Activated CD4-positive, alpha-beta T cell treated with anti-CD3 and anti-CD28 coated beads, Interleukin-2, amount 50 U/mL, for 48 hours (primary cell): ENCODE data around the gene SMCP.
A peak's percentile ranks its signal among the peaks of the same experiment; 100 is the strongest.

Experiments used
- DNase-seq, 2 experiments: peaks; one replicate each; pipeline ENCODE4 v3.0.0-alpha.2; 2020

SMCP gene, protein sequence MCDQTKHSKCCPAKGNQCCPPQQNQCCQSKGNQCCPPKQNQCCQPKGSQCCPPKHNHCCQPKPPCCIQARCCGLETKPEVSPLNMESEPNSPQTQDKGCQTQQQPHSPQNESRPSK

DNA sequence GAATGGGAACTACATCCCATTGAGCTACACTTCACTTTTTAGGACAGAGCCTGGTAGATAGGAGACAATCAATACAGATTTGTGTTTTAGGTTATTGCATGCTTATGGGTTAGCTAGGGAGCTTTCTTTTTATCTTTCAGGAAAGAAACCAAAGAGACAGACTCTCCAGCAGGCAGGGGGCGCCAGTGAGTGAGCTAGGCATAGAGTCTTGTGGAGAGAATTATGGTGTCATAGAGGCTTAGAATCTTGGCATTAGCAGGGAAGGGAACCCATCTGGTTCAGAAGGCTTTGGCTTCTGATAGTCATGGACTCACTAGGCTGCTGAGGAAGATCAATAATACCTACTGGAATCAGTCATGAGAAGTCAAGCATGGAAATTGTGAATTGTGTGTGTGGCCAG is at the start of gene SMCP:
TSS of gene SMCP (plus strand) at position 281 of the 400 bp plus-strand sequence. CDS start 6,101 bp downstream, outside the sequence.
- DNase-seq, result peak; percentile 50 to 55

DNA sequence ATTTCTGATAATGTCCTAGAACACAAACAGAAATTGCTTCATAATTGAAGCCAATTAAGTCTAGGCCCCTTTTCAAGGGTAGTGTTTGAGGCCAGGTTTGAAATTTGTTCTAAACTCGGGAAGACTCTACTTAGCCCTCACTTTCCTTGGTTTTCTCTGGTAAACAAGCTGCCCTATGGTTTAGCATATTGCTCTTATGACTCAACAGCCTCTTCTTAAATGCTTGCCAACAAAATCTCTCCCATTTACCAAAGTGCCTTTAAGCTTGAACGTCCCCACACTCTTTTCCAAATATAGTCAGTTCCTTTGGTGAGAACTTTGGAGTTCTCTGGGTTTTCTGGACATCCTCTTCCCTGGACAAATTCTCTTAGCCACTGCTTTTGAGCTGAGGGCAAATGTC is 41.3 kb upstream of the SMCP start:
- no peak for DNase-seq

DNA sequence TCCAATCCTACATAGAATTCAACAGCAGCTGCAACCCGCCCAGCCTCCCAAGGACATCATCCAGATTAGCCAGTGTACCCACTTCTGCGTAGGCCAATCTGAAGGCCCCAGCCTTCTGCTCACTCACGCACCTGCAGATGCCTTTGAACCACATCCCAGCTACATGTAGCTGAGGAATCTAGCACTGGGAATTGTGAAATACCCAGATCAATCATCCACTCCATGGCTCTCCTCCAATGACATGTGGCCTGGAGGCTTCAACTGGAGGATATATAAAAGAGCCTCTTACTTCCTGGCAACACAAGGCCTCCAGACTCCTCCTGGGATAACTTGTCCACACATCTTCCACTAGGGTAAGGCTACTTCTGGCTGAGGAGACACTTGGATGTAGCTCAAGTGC is 35.6 kb upstream of the SMCP start, which contains the start of gene LCE6A:
TSS of gene LCE6A (plus strand) at position 301 of the 400 bp plus-strand sequence. CDS start 665 bp downstream, outside the sequence.
- DNase-seq, result no peak

DNA sequence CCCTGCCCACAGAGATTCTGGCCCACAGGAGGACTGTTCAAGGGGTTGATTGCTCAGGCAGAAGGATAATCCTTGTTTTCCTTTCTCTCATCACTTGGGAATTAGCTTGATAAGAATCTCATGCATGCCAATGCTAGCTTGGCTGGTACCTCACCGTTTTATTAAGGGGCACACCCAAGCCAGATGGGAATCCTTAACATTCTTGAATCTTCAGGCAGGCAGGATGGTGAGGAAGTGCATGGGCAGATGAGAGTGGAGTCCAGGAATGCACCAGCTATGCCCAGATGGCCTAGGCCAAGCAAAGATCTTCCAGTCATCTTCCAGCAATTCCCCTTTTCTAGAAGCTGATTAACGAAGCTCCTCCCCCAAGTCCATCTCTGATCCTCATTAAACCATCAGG is 22.5 kb upstream of the SMCP start:
- no peak for DNase-seq

DNA sequence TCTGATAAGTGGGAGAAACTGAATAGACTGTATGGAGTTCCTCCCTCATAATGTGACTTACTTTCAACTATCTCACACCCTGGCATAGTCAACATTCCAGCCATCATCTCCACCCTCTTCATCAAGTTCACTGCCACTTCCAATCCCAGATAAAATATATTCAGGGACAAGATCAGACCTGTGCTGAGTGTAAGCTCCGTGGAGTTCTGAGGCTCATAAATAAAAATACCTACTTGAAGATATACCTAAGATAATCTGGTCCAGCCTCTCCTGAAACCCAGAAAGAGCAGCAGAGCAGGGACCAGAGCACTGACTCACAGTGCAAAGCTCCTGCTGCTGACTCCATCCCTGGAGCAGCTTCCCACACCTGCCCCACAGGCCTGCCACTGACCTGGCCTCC is 20.1 kb upstream of the SMCP start:
- no peak for DNase-seq

DNA sequence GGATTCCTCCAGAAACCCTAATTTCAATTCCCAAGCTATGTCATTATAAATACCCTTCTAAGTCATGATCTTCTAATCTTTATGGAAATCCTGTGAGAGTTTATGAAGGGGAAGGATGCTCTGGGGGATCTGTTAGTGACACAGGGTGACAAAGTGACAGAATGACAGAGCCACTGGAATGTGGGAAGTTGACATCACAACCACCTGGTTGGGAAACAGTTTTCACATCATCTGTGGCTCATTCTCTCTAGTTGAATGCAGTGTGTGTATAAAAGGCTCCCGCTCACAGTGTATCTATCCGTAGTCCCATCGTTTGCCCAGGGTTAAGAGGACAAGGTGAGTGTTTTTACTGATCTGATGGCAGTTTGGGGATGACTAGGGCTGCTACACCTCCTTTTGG is 18.4 kb upstream of the SMCP start, which contains the start of gene LCE7A:
TSS of gene LCE7A (plus strand) at position 301 of the 400 bp plus-strand sequence. CDS start 702 bp downstream, outside the sequence.
- no peak for DNase-seq

DNA sequence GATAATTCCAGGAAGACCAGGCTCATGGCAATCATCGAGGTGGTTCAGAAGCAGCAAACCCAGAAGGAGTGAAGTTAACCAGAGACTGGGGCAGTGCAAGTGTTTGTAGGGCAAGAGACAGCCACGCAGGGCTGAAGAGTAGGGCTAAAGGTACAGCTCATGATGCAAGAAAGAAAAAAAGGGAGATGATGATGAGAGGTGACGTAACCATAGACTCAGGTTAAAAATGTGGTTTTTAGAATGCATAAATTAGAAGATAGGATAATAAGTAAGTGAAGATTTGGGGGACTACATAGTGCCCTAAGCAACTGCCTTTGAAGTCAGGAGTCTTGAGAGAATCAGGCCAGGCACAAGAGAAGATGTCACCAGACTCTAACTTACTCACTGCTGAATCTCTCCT is 18.0 kb upstream of the SMCP start:
- DNase-seq, result no peak

DNA sequence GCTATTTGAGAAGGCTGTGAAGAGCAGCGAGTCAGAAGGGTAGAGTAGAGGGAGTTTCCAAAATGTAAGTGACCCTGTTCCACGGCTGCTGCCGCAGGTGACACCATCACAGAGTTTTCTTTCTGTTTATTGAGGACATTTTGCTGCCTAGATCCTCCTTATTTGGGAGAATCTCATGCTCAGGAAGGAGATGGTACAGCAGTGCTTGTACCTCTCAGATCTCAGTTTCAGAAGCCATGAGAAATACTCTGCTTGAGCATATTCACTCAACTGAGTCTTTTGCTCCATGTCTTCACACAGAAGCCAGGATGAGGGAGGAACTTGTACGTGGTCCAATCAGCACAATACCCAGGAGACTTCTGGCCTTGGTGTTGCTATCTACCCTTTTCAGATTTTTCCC is 16.7 kb upstream of the SMCP start:
- DNase-seq, result no peak

DNA sequence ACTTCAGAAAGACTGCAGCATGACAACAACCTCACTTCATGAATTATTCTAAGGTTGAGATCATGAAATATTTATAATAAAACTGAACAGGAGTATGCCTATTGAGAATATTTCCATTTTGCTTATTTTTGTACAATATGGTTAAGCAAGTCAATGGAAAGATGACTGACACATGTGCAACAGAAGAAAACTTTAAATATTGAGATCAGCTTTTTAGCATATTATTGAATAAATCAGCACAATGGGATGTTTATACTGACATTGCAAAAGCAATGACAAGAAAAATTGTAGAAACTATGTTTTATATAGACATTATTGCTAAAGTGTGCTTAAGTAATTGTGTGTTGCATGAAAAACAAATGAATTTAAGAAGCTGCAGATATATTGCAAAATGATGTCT is 13.7 kb upstream of the SMCP start:
- DNase-seq, result no peak

DNA sequence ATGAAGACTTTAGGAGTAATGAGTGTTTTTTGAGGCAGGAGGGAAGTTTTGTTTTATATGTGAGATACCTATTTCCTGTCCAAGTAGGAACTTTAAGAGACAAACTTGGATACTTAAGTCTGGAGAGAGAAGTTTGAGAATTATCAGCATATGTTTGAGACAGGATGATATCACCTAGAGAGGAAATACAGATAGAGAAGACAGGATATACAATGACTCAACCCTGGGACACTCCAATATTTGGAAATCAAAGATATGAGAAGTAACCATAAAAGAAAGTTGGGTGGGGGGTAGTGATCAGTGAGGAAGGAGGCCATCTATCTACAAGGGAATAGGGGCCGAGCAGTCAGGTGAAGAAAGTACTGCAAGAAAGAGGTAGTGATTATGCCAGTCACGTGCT is 11.8 kb upstream of the SMCP start:
- no peak for DNase-seq

DNA sequence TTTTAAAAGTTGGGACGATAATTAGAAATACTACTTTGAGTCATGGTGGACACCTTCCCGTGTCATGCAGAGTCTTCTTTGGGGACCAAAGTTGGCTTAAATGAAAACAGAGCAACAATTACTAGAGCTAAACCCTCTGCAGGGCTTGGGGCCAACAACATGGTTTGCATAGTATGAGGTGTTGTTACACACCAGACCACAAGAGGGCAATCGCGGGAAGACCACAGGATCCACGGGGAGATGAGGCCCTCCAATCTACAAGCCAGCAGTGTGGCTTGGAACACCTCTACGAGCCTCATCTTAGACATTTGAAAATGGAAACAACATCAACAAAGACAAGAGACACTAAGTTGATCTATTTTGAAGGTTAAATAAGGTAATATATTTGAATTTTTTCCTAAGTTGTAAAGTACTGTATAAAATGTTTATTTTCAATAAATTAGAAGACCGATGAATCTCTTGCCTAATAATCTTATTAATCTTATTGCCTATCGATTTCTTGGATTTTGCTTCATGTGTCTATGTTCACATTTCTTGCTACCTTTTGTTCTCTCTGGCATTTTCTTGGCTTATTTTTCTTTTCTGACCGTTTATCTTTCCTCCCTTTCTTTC is 8.2 kb upstream of the SMCP start:
- peak; percentile 62 to 71 for DNase-seq

DNA sequence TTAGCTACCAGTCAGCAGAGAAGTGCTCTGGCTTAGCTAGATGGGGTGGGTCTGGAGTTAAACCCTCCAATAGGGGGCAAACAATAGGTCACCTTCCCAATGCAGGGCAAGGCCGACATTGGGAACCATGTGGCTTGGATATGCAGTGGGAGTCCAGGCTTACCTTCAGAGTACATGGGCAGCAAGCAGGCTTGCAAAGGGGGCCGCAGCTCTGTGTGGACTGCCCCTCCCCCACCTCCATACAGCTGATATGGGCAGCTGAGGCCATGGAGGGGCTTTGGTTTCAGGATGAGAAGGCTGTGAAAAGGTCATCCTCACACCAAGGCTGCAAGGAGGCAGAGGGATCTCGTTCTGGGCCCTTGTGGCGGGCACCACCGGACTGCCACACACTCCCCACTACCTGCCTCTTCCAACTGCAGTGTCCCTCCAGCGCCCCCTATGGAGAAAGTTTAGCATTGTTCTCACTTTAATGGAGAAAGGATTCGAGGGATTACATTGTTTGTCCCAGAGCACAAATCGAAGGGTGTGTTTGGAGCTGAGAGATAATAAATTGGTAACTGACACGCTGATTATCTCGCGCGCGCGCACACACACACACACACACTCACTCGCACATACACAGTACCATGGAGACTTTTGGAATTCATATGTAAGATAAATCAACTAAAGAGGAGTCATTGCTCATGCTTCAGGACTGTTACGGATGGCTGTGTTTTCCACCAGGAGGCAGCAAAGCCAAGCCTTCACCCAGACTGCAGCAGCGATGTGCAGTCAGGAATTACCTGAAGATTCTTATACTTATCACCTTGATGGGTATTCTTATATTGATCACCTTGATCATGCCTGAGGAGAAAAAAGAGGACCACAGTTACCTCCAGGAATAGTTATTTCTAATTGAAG is 7.0 kb upstream of the SMCP start:
- no peak for DNase-seq

DNA sequence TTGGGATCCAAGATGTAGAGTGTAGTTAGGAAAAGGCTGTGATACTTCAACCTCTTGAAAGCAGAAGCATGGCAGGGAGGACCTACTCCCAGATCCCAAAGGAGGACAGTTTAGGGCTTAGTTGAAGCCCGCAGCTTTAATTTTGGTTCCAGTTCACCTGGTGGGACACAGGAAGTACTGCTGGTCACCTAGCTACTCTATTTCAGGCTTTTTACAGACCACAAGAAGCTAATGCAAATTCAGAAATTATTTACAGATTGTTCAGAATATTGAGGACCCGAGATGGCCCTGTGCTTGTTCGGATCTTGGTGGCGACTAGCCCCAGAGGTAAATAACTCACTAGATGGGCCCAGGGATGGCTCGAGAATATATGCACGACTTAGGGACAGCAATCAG is 6.4 kb upstream of the SMCP start:
- DNase-seq, result no peak

DNA sequence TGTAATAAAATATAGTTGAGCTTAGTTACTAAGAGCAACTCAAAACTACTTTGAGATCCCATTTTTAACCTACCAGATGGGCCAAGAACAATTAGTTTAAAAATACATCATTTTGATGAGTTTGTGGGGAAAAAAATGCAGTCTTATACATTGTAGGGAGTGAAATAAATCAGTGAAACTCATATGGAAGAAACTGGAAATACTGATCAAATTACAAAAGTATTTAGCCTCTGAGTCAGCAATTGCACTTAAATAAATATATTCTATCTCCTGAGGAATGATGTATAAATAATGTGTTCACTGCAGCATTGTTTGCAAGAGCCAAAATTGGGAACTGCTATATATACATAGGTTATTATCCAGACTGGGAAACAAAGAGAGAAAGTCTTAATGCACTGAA is 4.6 kb upstream of the SMCP start:
- DNase-seq, result no peak

DNA sequence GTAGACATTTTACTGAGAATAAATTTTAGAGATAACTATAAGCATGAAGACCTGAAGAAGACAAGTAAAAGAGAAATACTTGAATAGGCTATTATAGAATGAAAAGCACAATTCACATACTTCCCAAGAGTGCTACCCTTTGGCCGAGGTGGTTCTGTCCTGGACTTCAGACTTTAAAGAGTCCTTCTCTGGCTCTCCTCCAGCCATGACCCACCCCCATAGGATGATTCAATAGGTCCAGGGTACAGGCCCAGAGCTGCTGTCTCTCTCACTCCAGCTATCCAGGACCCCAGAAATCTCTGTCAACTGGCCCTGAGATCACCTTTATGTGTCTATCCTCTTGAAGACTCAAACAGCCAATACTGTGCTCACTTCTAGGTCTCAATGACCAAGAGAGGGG is 1.3 kb upstream of the SMCP start:
- DNase-seq, result no peak

DNA sequence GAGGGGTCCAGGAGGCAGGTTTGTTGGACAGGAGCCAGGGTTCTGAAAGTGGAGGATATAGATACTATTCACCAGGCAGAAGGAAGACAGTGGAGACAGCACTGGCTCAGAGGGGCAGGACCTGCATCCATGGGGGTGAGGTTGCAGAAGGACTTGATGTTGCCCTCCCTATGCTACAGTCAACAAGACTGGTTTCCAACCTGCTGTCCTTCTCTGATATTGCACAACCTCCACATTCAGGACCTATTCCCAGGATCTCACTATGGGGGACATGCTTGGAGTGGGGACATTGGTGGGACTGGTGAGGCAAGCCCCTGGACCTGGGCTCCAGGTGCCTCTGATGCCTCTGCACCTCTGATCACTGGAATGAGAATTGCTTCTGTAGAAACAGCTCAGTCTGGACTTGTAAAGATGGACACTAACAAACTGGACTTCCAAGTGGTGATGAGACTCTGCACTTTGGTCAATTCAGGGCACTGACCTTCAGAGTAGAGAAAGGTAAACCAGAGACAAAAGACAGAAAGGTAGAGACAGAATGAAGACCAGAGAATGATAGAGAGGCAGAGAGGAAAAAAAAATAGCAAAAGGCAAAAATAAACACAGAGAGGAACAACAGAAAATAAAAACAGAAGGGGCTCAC is 1.6 kb downstream of the SMCP start:
- DNase-seq, result no peak

DNA sequence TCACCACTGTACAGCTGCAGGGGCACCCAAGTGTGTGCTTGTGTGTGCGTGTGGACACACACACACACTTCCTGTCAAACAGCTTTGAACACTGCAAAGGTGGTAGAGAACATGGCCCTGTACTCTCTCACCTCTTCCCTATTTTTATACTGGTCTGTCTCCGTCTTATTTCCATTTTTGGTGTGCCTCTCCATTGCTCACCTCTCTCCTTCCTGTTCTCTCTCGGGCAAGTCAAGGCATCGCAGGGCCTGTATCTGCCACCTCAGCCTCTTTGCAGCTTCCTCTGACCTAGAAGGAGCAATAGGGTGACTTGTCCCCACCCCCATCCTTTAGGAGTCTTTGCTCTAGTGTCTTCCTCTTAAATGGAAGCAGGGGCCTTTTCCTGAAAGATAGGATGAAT is 2.2 kb downstream of the SMCP start:
- DNase-seq, result no peak

DNA sequence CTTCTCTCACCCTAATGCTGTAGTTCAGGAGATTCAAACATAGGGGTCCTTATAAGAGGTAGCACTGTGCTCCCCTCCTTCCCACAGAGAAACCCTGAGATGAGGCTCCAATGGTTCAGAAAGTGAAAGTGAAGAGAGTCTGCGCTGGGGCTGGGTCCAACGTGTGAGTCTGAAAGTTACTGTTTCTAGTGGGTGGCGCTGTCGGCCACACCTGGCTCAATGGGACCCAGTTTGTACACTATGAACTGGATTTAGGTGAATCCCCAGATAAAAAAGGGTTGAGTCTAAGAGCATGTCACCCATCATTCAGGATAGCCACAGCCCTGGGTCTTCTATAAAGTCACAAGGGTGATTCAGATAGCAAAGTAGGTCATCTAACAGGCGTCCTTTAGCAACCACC is 2.8 kb downstream of the SMCP start:
- DNase-seq, result no peak

DNA sequence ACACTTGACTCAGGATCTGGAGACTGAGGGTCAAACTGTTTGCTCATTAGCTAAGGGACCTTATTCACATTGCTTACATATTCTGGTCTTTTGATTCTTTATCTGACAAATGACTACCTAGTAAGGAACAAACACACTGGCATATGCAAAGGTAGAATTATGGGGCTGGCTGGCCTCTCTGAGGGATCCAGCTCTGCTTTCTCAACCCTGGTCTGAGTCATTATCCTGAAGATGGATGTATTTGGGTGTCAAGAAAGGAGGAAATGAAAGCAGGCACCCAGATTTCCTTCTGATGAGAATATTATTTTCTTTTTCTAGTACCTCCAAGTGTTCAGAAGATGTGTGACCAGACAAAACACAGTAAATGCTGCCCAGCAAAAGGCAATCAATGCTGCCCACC is 6.0 kb downstream of the SMCP start:
- no peak for DNase-seq

DNA sequence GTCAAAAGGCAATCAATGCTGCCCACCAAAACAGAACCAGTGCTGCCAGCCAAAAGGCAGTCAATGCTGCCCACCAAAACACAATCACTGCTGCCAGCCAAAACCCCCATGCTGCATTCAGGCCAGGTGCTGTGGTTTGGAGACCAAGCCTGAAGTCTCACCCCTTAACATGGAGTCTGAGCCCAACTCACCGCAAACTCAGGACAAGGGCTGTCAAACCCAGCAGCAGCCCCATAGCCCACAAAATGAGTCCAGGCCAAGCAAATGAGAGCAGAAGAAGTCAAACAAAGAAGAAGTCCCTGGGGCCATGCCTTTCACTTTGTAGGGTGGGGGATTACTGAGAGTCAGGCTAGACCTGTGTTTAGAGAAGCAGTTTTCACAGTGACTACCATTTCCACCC is 6.4 kb downstream of the SMCP start:
- DNase-seq, result no peak

DNA sequence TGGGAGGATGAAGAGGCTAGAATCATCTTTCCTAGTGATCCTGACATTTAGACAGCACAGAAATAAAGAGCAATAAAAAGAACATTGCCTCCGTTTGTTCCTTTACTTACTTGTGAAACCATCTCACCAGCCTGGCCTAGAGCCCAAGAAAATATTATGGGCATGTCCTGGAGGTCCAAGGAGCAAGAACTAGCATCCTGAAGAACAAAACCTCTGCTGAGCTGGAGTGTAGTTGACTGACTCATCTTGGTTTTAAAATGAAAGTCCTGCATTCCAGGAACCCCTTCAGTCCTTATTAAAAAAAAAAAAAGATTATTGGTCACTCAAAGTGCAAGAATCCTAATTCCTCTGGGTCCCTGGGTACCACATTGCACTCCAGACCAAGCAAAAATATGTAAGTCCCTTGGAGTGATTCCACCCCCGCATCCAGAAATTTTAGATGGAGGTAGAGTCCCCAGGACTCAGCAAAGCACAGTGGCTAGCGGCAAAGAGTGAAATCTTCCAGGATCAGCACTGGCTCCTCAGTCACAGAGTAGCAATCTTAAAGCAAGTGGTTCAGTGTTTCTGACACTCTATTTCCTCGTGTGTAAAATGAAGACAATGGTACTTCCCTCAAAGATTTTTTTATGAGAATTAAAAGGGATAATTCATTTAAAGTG is 7.0 kb downstream of the SMCP start:
- no peak for DNase-seq

DNA sequence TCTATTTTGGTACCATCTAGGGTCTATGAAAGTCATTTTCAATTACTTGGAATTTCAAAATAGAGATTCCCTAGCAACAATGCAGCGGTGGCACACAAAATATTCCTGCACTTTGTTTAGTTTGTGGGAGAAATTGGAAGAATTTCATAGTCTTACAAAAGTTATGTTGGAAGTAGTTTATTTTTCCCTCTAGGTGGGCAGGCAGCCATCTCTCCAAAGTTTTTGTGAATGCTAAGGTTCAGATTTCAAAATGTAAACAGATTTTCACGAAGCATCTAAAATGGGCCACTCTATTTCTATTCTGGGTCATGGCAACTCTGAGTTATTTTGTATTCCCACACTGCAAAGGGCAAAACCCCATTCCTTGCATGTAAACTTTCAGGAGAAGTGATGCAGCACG is 8.0 kb downstream of the SMCP start:
- DNase-seq, result no peak
